ENCODE measurements around the gene LRCOL1.
A peak's percentile ranks its signal among the peaks of the same experiment; 100 is the strongest.

LRCOL1 gene

GRCh38 chr12:132632521-132633228, 22.3 kb upstream of the LRCOL1 start:
- Histone ChIP-seq H3K4me2 (ENCODE audit: insufficient read depth, low read length, poor library complexity, severe bottlenecking) (no peak overlapping the region), H3K27me3 (ENCODE audit: control insufficient read depth in 3 of 3, insufficient read depth in 3 of 3, low read depth in 1 of 3, low read length in 3 of 3) (no peaks in the 10 kb centered on the region), H4K8ac (ENCODE audit: low read depth, low read length) (no peak overlapping the region), H2AK5ac (ENCODE audit: low read depth, low read length) (no peak overlapping the region), H3K18ac (ENCODE audit: low read length) (no peak overlapping the region), H3K4ac (ENCODE audit: low read length) (no peak overlapping the region), H3K4me3 (ENCODE audit: low read length in 2 of 2) (no peak overlapping the region), H2BK120ac (ENCODE audit: low read depth, low read length) (no peak overlapping the region), H3K4me1 (ENCODE audit: control insufficient read depth in 2 of 2, insufficient read depth in 1 of 2, low read depth in 1 of 2, low read length in 2 of 2) (peaks cover 0 to 3% of the 10 kb centered on the region in 2 donors), H2AFZ (ENCODE audit: low read length) (no peak overlapping the region), H3K23ac (ENCODE audit: low read depth, low read length, poor library complexity) (no peak overlapping the region), H2BK15ac (ENCODE audit: low read length) (no peak overlapping the region), H3K9ac (ENCODE audit: low read depth, low read length, poor library complexity) (no peak overlapping the region), H3K36me3 (replicated peaks in 1 of 2; ENCODE audit: control insufficient read depth in 2 of 2, insufficient read depth in 2 of 2, low read length in 2 of 2) (peaks cover 67 to 96% of the 10 kb centered on the region in 2 donors), H3K79me1 (ENCODE audit: low read depth, low read length) (peaks cover 4% of the 10 kb centered on the region), H2BK5ac (ENCODE audit: low read length) (no peak overlapping the region), H4K91ac (ENCODE audit: low read depth, low read length, poor library complexity) (no peak overlapping the region), H3K9me3 (replicated peaks in 1 of 2; ENCODE audit: control insufficient read depth in 2 of 2, insufficient read depth in 1 of 2, low read depth in 1 of 2, low read length in 2 of 2) (no peaks in the 10 kb centered on the region), H3K27ac (replicated peaks; ENCODE audit: low read length) (no peak overlapping the region), H2BK12ac (ENCODE audit: low read length) (no peak overlapping the region), H3K14ac (ENCODE audit: low read length) (no peak overlapping the region)
- WGBS, 2 donors (ENCODE audit: extremely low coverage in 2 of 2, insufficient read length in 2 of 2, insufficient replicate concordance in 1 of 2) = no CpG with 5 or more reads among the region's 17 CpGs
- no peak for DNase-seq (ENCODE audit: low spot score)

GRCh38 chr12:132631666-132632065, 21.3 kb upstream of the LRCOL1 start:
- Histone ChIP-seq H3K4me2 (ENCODE audit: insufficient read depth, low read length, poor library complexity, severe bottlenecking) (no peak overlapping the region), H4K8ac (ENCODE audit: low read depth, low read length) (no peak overlapping the region), H3K27me3 (ENCODE audit: control insufficient read depth in 3 of 3, insufficient read depth in 3 of 3, low read depth in 1 of 3, low read length in 3 of 3) (no peaks in the 10 kb centered on the region), H3K23ac (ENCODE audit: low read depth, low read length, poor library complexity) (no peak overlapping the region), H4K91ac (ENCODE audit: low read depth, low read length, poor library complexity) (no peak overlapping the region), H3K79me1 (ENCODE audit: low read depth, low read length) (peaks cover 4% of the 10 kb centered on the region), H2BK12ac (ENCODE audit: low read length) (no peak overlapping the region), H3K14ac (ENCODE audit: low read length) (no peak overlapping the region), H2AFZ (ENCODE audit: low read length) (no peak overlapping the region), H2BK120ac (ENCODE audit: low read depth, low read length) (no peak overlapping the region), H3K36me3 (replicated peaks in 1 of 2; ENCODE audit: control insufficient read depth in 2 of 2, insufficient read depth in 2 of 2, low read length in 2 of 2) (peaks cover 59 to 95% of the 10 kb centered on the region in 2 donors), H3K4me3 (ENCODE audit: low read length in 2 of 2) (peak overlapping the region in 1 of 2 donors; percentile 26), H3K27ac (replicated peaks; ENCODE audit: low read length) (no peak overlapping the region), H3K4me1 (ENCODE audit: control insufficient read depth in 2 of 2, insufficient read depth in 1 of 2, low read depth in 1 of 2, low read length in 2 of 2) (peaks cover 0 to 3% of the 10 kb centered on the region in 2 donors), H2BK5ac (ENCODE audit: low read length) (no peak overlapping the region), H3K4ac (ENCODE audit: low read length) (no peak overlapping the region), H3K9me3 (replicated peaks in 1 of 2; ENCODE audit: control insufficient read depth in 2 of 2, insufficient read depth in 1 of 2, low read depth in 1 of 2, low read length in 2 of 2) (no peaks in the 10 kb centered on the region), H3K9ac (ENCODE audit: low read depth, low read length, poor library complexity) (no peak overlapping the region), H2AK5ac (ENCODE audit: low read depth, low read length) (no peak overlapping the region), H3K18ac (ENCODE audit: low read length) (no peak overlapping the region), H2BK15ac (ENCODE audit: low read length) (no peak overlapping the region)
- no CpG with 5 or more reads among the region's 11 CpGs for WGBS, 2 donors (ENCODE audit: extremely low coverage in 2 of 2, insufficient read length in 2 of 2, insufficient replicate concordance in 1 of 2)
- DNase-seq (ENCODE audit: low spot score) = no peak

GRCh38 chr12:132630672-132631071, 20.3 kb upstream of the LRCOL1 start:
- H4K91ac ChIP-seq (ENCODE audit: low read depth, low read length, poor library complexity) = no peak overlapping the region
- H3K4me1 ChIP-seq (ENCODE audit: control insufficient read depth in 2 of 2, insufficient read depth in 1 of 2, low read depth in 1 of 2, low read length in 2 of 2) = peaks cover 0 to 3% of the 10 kb centered on the region in 2 donors
- no peak overlapping the region for H4K8ac ChIP-seq (ENCODE audit: low read depth, low read length)
- H3K23ac ChIP-seq (ENCODE audit: low read depth, low read length, poor library complexity) = no peak overlapping the region
- no peak overlapping the region for H3K4me3 ChIP-seq (ENCODE audit: low read length in 2 of 2)
- no peak overlapping the region for H2AFZ ChIP-seq (ENCODE audit: low read length)
- H3K27me3 ChIP-seq (ENCODE audit: control insufficient read depth in 3 of 3, insufficient read depth in 3 of 3, low read depth in 1 of 3, low read length in 3 of 3) = no peaks in the 10 kb centered on the region
- no CpG with 5 or more reads among the region's 6 CpGs for WGBS, 2 donors (ENCODE audit: extremely low coverage in 2 of 2, insufficient read length in 2 of 2, insufficient replicate concordance in 1 of 2)
- no peak overlapping the region for H2BK120ac ChIP-seq (ENCODE audit: low read depth, low read length)
- no peak overlapping the region for H3K9ac ChIP-seq (ENCODE audit: low read depth, low read length, poor library complexity)
- no peak overlapping the region for H3K14ac ChIP-seq (ENCODE audit: low read length)
- H3K27ac ChIP-seq (replicated peaks; ENCODE audit: low read length) = no peak overlapping the region
- no peaks in the 10 kb centered on the region for H3K9me3 ChIP-seq (replicated peaks in 1 of 2; ENCODE audit: control insufficient read depth in 2 of 2, insufficient read depth in 1 of 2, low read depth in 1 of 2, low read length in 2 of 2)
- H3K4ac ChIP-seq (ENCODE audit: low read length) = no peak overlapping the region
- peaks cover 58 to 95% of the 10 kb centered on the region in 2 donors for H3K36me3 ChIP-seq (replicated peaks in 1 of 2; ENCODE audit: control insufficient read depth in 2 of 2, insufficient read depth in 2 of 2, low read length in 2 of 2)
- no peak overlapping the region for H3K18ac ChIP-seq (ENCODE audit: low read length)
- peaks cover 4% of the 10 kb centered on the region for H3K79me1 ChIP-seq (ENCODE audit: low read depth, low read length)
- no peak overlapping the region for H2BK5ac ChIP-seq (ENCODE audit: low read length)
- no peak overlapping the region for H3K4me2 ChIP-seq (ENCODE audit: insufficient read depth, low read length, poor library complexity, severe bottlenecking)
- no peak overlapping the region for H2BK15ac ChIP-seq (ENCODE audit: low read length)
- no peak overlapping the region for H2BK12ac ChIP-seq (ENCODE audit: low read length)
- DNase-seq (ENCODE audit: low spot score) = no peak
- no peak overlapping the region for H2AK5ac ChIP-seq (ENCODE audit: low read depth, low read length)

GRCh38 chr12:132629330-132629729, 18.9 kb upstream of the LRCOL1 start:
- Histone ChIP-seq H3K9ac (ENCODE audit: low read depth, low read length, poor library complexity) (no peak overlapping the region), H3K27me3 (ENCODE audit: control insufficient read depth in 3 of 3, insufficient read depth in 3 of 3, low read depth in 1 of 3, low read length in 3 of 3) (no peaks in the 10 kb centered on the region), H4K8ac (ENCODE audit: low read depth, low read length) (no peak overlapping the region), H3K4me3 (ENCODE audit: low read length in 2 of 2) (no peak overlapping the region), H2BK15ac (ENCODE audit: low read length) (no peak overlapping the region), H3K4me1 (ENCODE audit: control insufficient read depth in 2 of 2, insufficient read depth in 1 of 2, low read depth in 1 of 2, low read length in 2 of 2) (peaks cover 0 to 2% of the 10 kb centered on the region in 2 donors), H3K4ac (ENCODE audit: low read length) (no peak overlapping the region), H3K23ac (ENCODE audit: low read depth, low read length, poor library complexity) (no peak overlapping the region), H2BK5ac (ENCODE audit: low read length) (no peak overlapping the region), H3K79me1 (ENCODE audit: low read depth, low read length) (no peaks in the 10 kb centered on the region), H2BK120ac (ENCODE audit: low read depth, low read length) (no peak overlapping the region), H3K14ac (ENCODE audit: low read length) (no peak overlapping the region), H3K18ac (ENCODE audit: low read length) (no peak overlapping the region), H2AK5ac (ENCODE audit: low read depth, low read length) (no peak overlapping the region), H2AFZ (ENCODE audit: low read length) (no peak overlapping the region), H3K36me3 (replicated peaks in 1 of 2; ENCODE audit: control insufficient read depth in 2 of 2, insufficient read depth in 2 of 2, low read length in 2 of 2) (peaks cover 56 to 95% of the 10 kb centered on the region in 2 donors), H4K91ac (ENCODE audit: low read depth, low read length, poor library complexity) (no peak overlapping the region), H2BK12ac (ENCODE audit: low read length) (no peak overlapping the region), H3K27ac (replicated peaks; ENCODE audit: low read length) (no peak overlapping the region), H3K9me3 (replicated peaks in 1 of 2; ENCODE audit: control insufficient read depth in 2 of 2, insufficient read depth in 1 of 2, low read depth in 1 of 2, low read length in 2 of 2) (no peaks in the 10 kb centered on the region), H3K4me2 (ENCODE audit: insufficient read depth, low read length, poor library complexity, severe bottlenecking) (no peak overlapping the region)
- no CpG with 5 or more reads among the region's 6 CpGs for WGBS, 2 donors (ENCODE audit: extremely low coverage in 2 of 2, insufficient read length in 2 of 2, insufficient replicate concordance in 1 of 2)
- DNase-seq (ENCODE audit: low spot score) = no peak
